Measurements from ENCODE around the gene CRY2. TPM values are rescaled to one million over a fixed set of nuclear protein-coding genes. Genes with fewer than 3 reads are reported as not detected.

The CRY2 gene
- total and polyA plus RNA-seq, 10 donors = 5.6 to 39.2 (median 32.6) TPM

DNA sequence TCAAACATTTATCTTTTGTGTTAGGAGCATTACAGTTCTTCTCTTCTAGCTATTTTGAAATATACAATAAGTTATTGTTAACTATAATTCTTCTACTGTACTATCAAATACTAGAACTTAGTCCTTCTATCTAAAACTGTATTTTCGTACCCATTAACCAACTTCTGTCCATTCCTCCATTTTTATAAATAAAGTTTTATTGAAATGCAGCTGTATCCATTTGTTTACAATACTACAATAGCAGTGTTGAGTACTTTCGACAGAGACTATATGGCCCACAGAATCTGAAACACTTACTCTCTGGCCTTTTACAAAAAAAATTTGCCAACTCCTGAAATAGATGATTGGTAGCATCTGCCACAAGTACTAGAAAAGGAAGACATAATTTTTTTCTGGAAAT, 47.0 kb upstream of the CRY2 start:
- 87 to 96% (median 91%) methylated on average over 2 of the region's 2 CpGs for WGBS, 5 donors
- intact Hi-C loops (cut with DNase I; ENCODE audit: low total_unique reads) = no loop called here
- TF ChIP-seq POLR2A (IDR thresholded peaks at IDR 0.05) = no peak
- TF ChIP-seq, protein P1, sequence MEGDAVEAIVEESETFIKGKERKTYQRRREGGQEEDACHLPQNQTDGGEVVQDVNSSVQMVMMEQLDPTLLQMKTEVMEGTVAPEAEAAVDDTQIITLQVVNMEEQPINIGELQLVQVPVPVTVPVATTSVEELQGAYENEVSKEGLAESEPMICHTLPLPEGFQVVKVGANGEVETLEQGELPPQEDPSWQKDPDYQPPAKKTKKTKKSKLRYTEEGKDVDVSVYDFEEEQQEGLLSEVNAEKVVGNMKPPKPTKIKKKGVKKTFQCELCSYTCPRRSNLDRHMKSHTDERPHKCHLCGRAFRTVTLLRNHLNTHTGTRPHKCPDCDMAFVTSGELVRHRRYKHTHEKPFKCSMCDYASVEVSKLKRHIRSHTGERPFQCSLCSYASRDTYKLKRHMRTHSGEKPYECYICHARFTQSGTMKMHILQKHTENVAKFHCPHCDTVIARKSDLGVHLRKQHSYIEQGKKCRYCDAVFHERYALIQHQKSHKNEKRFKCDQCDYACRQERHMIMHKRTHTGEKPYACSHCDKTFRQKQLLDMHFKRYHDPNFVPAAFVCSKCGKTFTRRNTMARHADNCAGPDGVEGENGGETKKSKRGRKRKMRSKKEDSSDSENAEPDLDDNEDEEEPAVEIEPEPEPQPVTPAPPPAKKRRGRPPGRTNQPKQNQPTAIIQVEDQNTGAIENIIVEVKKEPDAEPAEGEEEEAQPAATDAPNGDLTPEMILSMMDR (IDR thresholded peaks at IDR 0.05 in 8 of 11, conservative IDR thresholded peaks at IDR 0.05 in 3 of 11) = no peak
- TF ChIP-seq POLR2AphosphoS5 (IDR thresholded peaks at IDR 0.05) = no peak

DNA sequence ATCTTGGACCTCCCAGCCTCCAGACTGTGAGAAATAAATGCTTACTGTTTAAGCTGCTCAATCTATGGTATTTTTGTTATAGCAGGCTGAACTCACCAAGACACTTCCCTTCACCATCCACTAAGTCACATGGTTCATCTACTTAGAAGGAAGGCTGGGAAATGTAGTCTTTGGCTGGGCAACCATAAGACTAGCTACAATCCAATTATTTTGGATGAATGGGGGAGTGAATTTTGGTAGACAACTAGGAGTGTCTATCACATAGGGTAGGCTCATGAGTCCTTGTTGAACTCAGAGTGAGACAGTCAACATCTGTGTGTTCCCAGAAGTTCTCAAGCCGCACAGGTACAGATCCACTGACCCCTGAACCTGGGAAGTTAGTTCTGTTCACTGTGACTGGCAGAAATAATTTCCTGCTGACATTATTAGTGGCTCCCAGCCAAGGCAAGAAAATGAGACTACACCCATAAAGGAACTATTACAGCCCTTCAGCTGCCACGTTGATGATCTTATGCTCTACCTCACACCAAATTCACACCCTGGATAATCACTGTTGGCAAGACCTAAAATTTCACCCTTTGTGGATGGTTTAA, 45.5 kb upstream of the CRY2 start:
- intact Hi-C loops (cut with DNase I; ENCODE audit: low total_unique reads) = no loop called here
- Histone ChIP-seq H3K4me1 (peaks cover 15 to 27% (median 24%) of the 10 kb centered on the region in 6 donors), H3K27ac (peak overlapping the region in 1 of 8 donors; percentile 15), H3K4me3 (no peak overlapping the region), H3K9me3 (no peaks in the 10 kb centered on the region), H3K27me3 (replicated peaks in 1 of 7) (no peaks in the 10 kb centered on the region), H3K36me3 (no peaks in the 10 kb centered on the region)
- 50 to 81% (median 65%) methylated on average over 2 of the region's 2 CpGs for WGBS, 5 donors
- DNase-seq = no peak
- TF ChIP-seq POLR2AphosphoS5 (IDR thresholded peaks at IDR 0.05) (no peak), POLR2A (IDR thresholded peaks at IDR 0.05) (no peak)
- TF ChIP-seq, protein P1 (IDR thresholded peaks at IDR 0.05 in 8 of 11, conservative IDR thresholded peaks at IDR 0.05 in 3 of 11) = no peak

More for the DNA sequence above, 47.0 kb upstream of the CRY2 start:
- peaks cover 0 to 11% (median 9%) of the 10 kb centered on the region in 6 donors for H3K4me1 ChIP-seq
- H3K9me3 ChIP-seq = no peaks in the 10 kb centered on the region
- H3K36me3 ChIP-seq = no peaks in the 10 kb centered on the region
- DNase-seq = no peak
- no peak overlapping the region for H3K4me3 ChIP-seq
- H3K27ac ChIP-seq = no peak overlapping the region
- no peaks in the 10 kb centered on the region for H3K27me3 ChIP-seq (replicated peaks in 1 of 7)

DNA sequence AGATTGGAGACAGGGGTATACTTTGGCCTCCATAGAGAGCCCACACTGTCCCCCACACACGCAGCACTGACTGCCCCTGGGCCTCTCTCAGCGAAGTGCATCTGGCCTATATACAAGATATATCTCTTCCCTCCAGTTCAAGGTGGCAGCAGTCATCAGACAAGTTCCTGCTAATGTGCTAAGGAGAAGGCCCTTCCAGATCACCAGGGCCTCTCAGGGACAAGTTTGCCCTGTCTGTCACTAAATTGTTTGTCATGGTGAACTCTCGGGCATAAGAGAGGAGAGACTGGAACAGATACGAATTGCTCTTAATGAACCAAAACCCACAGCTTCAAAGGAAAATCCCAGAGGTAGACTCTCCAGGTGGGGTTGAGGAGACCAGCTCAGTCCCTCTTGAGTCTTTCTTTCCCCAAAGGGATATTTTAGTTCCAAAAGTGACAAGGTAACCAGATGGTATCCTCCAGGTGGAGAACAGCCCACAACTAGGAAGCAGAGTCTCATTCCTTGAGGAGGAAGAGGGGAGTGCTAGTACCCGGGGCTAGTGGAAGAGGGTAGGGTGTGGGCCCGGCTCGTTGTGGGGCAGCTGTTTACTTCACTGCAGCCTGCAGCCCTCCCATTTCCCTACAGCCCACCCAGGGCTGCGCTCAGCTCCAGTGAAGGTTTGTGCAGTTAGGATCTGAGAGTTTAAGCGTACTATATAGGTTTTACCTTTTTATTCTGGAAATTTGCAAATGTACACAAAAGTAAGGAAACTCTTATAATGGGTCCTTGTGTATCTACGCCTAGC, 44.6 kb upstream of the CRY2 start:
- Histone ChIP-seq H3K36me3 (peaks cover 0 to 7% (median 0%) of the 10 kb centered on the region in 6 donors), H3K27ac (peak overlapping the region in 2 of 8 donors; percentile 15 to 32), H3K9me3 (no peaks in the 10 kb centered on the region), H3K4me3 (no peak overlapping the region), H3K27me3 (replicated peaks in 1 of 7) (no peaks in the 10 kb centered on the region), H3K4me1 (peaks cover 24 to 36% (median 33%) of the 10 kb centered on the region in 6 donors)
- intact Hi-C loops (cut with DNase I; ENCODE audit: low total_unique reads) = no loop called here
- peak; percentile 48 for DNase-seq
- no peak for TF ChIP-seq POLR2AphosphoS5 (IDR thresholded peaks at IDR 0.05)
- TF ChIP-seq, protein P1 (IDR thresholded peaks at IDR 0.05 in 8 of 11, conservative IDR thresholded peaks at IDR 0.05 in 3 of 11) = no peak
- no peak for TF ChIP-seq POLR2A (IDR thresholded peaks at IDR 0.05)
- WGBS, 5 donors = 92 to 96% (median 95%) methylated on average over 10 of the region's 10 CpGs

Measured in spleen (tissue), 11 donors.